GM18498 (cell line): Measurements from ENCODE around the gene THSD4.

Experiments used
- ATAC-seq: cut with Tn5 transposase; IDR thresholded peaks from one replicate; pipeline ENCODE4 v1.9.1; 2021; ENCODE audit warnings: mild to moderate bottlenecking, moderate library complexity; ENCODE audit not compliant: unreplicated experiment

Gene THSD4

DNA sequence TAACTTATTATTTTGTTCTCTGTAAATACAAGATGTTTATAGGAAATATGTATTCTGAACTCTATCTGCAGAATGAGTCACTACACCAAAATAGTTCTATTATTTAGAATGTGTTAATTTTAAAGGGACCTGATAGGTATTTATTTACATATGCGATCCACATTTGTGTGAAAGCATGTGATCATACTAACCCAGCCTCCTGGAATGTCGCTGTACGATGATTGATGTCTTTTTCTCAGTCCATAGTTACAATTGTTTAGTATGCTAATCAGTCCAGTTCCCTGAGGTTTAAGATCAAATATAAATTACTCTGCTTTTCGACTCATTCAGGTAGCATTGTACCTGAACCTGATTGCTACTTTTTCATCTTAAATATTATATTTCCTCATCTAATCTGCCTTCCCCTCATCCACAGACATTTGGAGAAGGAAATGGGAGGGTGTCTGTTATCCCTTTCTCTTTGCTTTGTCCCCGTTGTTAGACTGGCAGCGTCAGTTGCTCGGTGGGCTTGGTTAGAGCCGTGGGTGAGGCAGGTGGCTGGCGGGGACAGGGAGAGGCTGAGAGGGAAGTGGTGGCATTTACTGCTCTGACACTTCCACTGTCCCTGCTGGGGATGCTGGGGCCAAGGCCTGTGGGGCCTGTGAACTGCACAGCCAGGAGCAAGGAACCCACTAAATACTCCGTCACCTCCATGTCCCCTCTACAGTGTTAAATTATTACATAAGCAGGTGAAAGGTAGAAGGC, 667.3 kb downstream of the THSD4 start:
- no peak for ATAC-seq

DNA sequence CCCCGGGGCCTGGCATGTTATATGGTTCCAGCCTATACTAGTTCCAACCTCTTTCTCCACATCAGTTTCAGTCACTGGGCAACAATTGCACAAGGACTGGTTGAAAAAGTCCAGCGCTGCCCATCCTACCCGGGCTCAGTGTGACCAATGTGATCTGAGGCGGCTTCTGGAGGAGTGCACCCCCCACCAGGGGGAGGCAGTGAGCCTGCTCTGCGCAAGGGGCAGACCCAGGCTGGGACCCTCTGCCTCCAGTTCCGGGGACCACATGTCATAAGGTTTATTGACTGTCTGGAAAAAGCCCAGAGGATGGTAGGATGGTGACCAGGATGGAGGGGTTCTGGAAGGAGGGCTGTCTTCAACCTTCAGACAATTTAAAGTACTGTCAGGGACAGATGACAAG, 669.4 kb downstream of the THSD4 start:
- ATAC-seq, result no peak

DNA sequence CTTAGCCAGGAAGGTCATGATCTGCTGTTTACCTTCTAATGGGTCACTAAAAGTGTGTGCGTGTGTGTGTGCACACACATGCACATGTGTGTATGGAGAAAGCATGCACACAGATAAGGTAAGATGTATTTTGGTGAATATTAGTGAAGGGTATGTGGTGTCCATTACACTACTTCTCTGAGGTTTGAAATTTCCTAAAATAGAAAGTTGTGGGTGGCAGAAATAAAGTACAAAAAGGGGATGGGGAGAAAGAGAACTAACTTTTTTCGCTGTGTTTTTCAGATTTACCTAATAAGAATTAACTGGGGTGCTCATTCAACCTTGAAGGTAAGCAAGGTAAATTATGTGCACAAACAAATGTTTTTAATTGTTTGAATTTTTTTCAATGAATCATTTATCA, 670.7 kb downstream of the THSD4 start:
- ATAC-seq, result no peak

DNA sequence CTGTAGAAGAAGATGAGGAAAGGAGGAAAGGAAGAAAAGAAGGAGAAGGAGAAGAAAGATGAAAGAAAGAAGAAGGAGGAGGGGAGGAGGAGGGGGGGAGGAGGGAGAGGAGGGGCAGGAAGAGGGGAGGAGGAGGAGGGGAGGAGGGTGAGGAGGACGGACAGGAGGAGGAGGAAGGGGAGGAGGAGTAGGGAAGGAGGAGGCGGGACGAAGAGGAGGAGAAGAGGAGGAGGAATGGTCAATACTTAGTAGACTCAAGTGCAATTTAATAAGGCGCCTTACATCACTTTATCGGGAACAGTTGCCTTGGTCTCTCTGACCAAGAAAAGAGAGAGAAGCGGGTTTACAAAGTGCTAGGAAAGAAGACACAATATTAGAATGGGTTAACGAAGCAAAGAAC, 671.4 kb downstream of the THSD4 start:
- ATAC-seq, result no peak

DNA sequence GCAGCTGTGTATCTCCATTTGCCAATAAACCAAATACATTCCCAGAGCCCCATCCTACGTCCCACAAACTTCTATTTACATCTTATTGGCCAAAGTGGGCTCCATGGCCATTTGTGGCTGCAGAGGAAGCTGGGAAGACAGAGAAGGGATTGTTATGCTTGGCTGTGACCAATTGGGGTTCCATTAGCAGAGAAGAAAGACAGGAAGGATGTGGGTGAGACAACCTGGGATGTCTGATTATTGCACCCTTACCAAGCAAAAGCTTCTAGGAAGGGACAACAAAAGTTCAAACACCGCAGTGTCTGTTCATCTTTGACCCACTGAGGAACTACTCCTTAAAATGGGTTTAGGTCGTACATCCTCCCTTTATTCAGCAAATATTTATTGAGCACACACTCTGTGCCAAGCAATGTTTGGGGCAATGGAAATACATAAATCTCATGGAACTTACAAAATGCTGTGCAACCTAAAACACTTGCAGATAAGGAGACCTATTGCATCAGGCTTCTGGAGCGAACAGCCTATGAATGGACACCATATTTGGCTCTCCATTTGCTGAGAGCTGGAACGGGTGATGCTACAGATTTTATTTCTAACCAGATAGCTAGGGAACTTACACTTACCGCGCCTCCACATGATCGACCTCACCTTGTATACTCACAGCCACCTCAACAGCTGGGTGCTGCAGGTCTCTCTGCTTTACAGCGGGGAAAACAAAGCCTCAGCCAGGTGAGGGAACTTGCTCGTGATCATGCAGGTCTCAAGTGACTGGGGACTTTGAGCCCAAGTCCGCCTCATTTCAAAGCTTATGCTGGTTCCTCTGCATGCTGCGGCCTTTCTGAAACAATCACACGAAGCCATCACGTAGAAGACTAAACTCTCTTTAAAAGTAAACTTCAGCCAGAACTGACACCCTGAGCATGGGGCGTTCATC, 673.6 kb downstream of the THSD4 start:
- no peak for ATAC-seq

DNA sequence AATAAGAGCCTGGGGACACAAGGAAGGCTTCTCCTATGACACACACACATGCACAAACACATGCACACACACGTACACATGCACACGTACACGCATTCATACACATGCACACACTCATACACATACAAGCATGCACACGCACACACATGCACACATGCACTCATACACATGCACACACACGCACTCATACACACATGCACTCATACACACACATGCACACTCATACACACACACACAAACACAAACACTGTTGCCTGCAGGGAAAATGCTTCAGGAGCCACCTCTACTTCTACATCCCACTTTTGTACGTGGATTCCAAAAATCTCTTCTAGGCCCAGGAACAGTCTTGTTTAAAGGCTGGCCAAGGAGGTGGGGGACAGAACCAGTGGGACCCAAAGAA, 674.3 kb downstream of the THSD4 start:
- no peak for ATAC-seq

DNA sequence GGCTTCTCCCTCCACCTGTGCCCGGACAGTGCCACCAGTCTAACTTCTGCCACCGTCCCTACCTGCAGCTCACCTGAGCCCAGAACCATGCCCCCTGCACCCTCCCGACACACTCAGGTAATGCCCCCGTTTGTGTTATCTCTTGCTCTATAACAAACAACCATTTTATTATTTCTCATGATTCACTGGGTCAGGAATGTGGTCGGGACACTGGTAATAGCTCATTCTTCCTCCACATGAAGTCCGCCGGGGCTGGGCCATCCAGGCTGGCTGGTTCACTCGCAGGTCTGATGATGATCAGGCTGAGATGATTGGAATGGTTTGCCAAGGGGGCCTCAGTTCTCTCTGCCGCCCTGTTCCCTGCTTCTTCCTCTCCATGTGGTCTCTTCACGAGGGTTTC, 674.8 kb downstream of the THSD4 start:
- ATAC-seq, result no peak

DNA sequence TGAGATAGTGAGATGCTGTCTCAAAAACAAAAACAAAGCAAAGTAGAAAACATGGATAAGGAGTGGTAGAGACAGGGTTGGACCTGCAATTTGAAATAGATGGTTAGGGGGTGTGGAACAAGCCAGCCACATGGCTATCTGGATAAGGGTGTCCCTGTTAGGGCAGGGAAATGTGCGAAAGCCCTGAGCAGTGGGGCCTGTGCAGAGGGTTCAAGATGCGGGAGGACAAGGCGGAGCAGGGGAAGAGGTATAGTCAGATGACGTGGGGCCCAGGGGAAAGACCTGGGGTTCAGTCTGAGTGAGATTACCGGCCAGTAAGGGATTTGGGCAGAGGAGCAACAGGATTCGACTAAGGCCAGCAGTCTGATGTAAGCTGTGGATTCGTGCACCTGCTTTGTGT, 676.7 kb downstream of the THSD4 start:
- ATAC-seq, result no peak

DNA sequence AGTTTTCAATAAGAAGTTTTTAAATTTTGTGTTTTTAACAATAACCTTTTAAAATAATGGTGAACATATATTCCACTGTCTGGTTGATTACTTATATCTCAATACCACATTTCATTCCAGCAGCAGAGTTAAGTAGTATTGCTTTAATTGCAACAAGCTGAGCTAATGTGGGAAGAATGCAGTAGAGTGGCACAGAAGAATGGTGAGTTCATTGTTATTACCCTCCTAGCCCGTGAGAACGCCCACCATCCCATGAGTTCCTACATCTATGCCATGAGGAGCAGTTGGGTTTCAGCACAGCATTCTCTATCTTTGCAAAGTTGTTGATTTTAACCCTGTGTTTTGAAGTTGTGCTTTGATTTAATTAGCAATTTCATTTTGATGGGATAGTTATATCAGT, 677.2 kb downstream of the THSD4 start:
- ATAC-seq, result no peak

DNA sequence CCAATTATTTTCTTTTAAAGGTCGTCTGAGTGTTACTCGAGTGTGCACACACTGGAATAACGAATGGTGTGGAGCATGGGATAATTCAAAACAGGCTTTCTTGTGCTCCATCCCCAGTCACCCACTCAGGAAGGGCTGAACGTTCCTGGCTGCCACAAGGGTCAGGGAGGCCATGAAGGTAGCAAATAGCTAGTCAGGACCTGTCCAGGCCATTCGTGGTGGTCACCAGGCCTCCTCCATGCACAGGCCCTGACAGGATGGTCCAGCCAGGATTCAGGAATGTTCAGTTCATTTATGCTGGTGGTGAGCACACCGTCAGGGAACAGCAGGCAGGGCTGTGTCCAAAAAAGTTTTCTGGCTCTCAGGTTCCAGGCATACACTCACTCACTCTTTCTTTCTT, 683.4 kb downstream of the THSD4 start:
- ATAC-seq, result no peak

DNA sequence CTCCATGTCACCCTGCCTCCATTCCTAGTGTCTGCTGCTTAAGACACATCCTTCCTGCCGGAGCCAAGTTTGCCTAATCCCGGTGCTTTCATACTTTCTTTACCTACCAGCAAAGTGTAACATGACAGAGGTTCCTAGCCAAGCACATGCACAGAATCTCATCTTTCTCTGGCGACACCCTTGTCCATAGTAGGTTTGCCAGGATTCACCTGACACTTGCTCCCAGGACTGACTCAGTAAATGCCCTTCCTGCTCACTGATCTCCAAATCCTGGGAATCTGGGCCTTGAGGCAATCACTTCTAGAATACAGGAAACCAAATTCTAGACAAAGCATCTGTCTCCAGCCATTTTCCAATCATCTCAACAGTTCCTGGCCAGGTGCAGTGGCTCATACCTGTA, 684.9 kb downstream of the THSD4 start:
- ATAC-seq, result no peak

DNA sequence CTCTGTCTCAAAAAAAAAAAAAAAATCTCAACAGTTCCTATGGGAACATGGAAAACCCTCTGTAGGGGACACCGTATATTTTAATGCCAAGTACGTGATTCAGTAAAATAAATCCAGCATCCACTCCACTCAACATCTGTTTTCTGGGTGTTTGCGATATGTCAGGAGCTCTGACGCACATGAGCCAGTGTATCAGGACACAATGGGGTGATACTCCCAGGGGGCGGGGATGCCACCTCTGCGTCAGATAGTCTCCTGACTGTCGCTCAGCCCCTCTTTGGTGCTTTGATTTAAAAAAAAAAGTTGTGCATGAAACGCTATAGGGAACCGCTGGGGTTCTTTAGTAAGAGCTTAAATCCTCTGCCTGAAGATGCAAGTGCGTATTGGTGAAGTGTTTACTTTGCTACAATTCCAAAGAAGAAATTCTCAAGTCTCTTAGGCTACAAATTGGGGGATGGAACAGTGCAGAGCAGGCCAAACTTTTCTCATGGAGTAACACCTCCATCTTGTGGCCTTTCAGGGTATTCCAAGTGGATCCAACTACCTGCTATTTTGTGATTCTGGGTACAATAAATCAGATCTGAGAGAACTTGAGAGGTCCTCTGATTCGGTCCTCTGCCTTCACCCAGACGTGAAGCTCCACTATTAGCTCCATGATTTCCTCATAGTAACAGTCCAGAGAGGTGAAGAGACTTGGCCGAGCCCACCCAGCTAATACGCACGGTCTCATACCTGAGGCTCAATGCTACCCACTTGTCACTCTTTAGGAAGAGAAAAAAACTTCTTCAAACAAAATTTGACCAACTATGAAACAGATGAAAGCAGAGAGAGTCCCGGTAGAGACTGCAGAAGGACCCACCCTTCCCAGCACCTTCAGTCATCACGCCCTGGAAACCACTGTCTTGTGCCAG, 685.8 kb downstream of the THSD4 start:
- ATAC-seq, result no peak

DNA sequence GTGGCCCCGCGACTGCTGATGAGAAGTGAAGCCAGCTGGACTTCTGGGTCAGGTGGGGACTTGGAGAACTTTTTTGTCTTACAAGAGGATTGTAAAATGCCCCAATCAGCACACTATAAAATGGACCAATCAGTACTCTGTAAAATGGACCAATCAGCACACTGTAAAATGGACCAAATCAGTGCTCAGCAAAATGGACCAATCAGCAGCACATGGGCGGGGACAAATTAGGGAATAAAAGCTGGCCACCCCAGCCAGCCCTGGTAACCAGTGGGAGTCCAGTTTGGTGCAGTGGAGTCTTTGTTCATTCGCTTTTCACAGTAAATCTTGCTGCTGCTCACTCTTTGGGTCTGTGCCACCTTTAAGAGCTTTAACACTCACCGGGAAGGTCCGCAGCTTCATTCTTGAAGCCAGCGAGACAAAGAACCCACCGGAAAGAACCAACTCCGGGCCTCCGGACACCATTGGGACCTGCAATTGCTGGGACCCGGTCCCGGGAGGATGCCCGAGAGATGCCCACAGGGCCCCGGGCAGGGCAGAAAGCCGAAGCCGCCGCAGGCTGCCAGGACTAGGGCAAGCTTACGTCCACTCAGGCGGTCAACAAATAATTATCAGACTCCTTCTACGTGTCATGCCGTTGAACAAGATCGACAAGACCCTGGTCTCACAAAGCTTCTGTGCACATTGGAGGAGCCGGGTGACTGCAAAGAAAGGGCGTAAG, 686.8 kb downstream of the THSD4 start:
- ATAC-seq, result no peak

DNA sequence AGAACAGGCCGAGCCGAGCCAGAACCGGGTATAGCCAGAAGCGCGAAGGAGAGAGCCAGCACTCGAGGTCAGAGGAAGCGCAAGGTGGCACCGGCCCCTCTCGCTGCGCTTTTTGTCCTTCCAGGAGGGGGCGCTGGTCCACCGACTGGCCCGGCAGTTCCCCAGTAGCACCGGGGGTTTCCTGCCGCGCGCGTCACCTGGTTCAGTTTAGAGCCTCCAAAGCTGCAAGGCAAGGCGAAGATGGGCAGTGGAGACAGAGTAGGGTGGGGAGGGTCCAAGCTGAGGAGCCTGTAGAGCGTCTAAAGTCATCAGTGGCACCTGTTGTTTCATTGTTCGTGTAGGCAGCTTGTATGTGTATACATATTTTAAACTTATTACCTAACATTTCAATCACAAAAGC, 687.5 kb downstream of the THSD4 start:
- ATAC-seq, result no peak

DNA sequence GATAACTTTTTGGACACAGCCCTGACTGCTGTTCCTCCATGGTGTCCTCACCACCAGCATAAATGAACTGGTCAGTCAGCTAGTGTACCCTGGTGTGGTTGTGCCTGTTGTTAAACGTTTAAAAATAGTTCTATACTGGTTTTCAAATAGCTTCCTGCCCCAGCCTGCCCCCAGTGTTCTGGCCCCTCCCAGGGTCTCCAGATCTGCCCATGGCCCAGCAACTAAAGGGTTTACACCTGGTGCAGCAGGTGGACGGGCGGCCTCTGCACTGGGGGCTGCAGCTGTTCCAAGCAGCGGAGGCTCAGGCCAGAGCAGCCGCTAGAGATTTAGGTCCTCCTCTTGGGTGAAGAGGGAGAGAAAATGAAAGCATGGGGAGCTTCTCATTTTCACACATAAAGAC, 689.0 kb downstream of the THSD4 start:
- no peak for ATAC-seq

DNA sequence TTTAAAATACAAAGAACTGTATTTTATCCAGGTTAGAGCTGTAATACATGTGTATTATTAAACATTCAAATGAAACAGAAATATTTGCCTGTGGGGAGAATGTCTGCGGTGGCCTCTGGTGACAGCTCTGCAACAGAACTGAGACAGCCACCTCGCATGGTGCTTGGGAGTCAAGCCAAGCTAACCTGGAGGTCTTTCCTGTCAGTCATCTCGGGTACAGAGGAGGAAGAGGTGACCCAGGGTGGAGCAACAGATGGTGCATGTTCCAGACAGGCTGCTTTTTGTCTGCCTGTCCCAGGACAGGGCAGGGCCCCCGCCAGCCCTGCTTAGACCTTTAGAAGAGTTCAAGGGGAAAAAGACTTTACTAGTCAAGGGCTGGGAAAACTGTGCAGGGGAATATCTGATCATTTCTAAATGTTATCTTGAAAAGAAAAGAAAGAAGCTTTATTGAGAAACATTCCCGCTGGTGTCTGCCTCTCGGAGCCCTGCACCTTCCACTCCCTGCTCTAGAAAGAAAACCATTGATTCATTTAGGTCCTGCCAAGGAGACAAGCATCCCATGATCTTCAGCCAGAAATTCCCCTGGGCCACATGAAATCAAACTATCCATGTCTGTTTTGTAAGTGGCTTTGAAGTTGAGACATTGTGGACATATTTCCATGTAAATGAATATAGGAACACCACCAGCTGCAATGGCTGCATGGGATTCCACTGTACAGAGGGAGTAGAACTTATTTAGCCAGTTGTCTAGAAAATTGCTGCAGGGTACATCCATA, 689.6 kb downstream of the THSD4 start:
- peak; percentile 58 for ATAC-seq

DNA sequence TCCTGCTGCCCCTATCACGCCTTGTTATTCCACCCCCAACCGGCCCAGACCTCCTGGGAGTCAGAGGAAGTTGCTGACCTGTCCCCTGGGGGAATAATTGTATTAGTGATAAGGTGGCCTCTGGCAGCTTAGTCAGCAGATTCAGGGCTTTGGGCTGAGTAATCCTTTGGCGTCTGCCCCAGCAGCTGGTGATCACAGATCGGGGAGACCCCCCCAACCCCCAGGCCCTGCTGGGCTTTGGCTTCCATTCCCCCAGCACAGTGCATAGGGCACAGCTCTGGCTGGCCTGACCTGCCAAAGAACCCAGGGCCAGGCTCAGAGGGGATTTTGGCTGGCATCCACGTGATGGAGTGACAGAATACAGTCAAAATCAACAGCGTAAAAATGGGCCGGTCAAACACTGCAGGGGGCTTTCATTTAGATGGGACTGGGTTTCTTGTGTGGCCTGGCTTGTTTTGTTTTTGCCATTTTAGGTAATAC, 691.2 kb downstream of the THSD4 start:
- ATAC-seq, result no peak

DNA sequence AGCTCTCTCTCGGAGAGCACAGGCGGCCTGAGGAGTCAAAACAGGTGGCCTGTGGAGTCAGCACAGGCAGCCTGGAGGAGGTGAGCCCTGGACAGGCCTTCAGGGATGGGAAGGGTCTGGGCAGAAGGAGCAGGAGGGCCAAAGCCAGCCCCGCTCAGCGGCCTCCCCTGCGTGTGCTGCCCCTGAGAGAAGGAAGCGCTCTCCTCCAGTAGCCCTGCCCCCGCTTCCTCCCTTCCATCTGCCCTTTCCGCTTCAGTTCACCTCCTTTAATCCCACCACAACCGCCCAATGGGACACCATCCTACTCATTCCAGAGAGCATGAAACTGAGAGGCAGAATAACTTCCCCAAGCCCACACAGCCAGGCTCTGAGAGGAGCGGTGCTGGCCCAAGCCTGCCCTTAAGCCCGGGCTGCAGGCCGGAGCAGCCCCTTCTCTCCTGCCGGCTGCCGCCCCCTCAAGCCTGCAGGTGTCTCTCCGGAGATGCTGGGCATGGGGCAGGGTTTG, 691.9 kb downstream of the THSD4 start:
- ATAC-seq, result no peak

DNA sequence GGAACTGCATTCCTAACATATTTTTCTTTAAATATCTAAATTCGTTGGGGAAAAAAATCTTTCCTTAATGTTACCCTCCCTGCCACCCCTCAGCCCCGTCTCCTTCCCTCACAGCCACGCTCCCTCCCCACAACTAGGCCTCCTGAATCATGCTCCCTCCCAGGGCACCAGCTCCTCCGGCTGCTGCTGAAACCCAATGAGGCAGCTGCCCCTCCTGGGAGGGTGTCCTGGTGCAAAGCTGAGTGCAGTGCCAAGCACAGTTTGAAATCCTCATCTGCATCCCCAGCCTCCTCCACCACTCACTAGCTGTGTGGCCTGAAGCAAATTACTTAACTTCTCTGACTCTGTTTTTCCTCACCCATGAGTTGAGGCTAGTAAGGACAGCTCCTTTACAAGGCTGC, 692.4 kb downstream of the THSD4 start:
- ATAC-seq, result no peak
